ENCODE results near the gene RC3H1.
"Not testable (repeated sequence)": the region's sequence is repeated elsewhere in the genome, so short reads cannot be mapped to it uniquely, and the experiment has no call there.

Gene RC3H1, protein sequence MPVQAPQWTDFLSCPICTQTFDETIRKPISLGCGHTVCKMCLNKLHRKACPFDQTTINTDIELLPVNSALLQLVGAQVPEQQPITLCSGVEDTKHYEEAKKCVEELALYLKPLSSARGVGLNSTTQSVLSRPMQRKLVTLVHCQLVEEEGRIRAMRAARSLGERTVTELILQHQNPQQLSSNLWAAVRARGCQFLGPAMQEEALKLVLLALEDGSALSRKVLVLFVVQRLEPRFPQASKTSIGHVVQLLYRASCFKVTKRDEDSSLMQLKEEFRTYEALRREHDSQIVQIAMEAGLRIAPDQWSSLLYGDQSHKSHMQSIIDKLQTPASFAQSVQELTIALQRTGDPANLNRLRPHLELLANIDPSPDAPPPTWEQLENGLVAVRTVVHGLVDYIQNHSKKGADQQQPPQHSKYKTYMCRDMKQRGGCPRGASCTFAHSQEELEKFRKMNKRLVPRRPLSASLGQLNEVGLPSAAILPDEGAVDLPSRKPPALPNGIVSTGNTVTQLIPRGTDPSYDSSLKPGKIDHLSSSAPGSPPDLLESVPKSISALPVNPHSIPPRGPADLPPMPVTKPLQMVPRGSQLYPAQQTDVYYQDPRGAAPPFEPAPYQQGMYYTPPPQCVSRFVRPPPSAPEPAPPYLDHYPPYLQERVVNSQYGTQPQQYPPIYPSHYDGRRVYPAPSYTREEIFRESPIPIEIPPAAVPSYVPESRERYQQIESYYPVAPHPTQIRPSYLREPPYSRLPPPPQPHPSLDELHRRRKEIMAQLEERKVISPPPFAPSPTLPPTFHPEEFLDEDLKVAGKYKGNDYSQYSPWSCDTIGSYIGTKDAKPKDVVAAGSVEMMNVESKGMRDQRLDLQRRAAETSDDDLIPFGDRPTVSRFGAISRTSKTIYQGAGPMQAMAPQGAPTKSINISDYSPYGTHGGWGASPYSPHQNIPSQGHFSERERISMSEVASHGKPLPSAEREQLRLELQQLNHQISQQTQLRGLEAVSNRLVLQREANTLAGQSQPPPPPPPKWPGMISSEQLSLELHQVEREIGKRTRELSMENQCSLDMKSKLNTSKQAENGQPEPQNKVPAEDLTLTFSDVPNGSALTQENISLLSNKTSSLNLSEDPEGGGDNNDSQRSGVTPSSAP

DNA sequence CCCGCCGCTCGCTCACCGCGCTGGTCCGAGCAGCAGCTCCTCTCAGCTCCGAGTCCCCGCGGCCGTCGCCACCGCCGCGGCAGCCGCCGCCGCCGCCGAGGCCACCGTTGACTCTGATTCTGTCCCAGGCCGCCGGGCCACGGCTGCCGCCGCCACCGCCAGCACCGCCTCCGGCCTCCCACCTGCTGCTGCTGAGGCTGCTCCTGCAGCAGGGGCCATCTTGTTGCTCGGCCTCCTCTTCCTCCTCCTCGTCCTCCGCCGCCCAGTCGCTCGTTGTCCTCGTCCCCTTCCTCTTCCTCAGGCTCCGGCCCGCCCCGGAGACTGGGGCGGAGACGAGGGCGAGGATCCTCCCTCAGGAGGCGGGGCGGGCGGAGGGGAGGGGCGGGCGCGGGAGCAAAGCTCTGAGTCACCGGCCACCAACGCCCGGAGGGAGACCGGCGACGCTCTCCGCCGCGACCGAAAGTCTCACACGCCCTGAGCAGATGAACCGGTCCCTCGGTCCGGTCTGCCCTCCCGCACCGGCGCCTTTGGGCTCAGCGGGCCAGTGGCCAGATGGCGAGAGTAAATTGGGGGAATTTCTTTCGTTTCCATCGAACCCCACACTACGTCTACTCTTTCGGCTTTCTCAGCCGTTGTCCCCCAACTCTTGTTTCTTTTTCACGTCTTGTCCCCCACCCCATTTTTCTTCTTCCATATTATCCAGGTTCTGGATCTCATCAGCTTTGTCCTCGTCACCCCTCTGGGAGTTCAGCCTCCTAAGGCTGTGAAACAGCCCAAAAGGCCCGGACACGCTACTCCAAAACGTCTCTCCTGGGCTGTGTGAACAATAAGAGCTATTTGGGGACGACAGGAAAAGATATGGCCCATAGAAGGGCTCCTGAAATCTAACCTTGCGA, at the start of gene RC3H1:
RC3H1 (minus strand) TSS at position 278 of the 896 bp plus-strand sequence. CDS start 29,372 bp downstream, outside the sequence.
- DNase-seq, result peak; percentile 73

DNA sequence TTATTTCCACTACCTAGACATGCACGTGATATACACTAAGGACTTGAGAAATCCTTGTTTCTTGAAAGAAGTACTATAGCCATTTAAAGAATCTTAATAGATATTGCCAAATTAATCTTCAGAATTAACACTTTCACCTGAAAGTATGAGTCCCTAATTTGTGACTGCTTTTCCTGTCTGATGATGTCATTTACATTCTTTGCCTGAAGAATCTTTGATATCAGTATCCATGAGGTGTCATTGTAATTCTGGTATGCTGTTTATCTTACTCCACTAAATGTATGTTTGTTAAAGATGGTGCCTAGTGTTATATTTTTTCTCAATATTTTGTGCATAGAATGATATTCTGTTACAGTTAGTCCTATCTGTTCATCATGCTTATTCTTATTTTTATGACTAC, 48.5 kb upstream of the RC3H1 start:
- no peak for DNase-seq

DNA sequence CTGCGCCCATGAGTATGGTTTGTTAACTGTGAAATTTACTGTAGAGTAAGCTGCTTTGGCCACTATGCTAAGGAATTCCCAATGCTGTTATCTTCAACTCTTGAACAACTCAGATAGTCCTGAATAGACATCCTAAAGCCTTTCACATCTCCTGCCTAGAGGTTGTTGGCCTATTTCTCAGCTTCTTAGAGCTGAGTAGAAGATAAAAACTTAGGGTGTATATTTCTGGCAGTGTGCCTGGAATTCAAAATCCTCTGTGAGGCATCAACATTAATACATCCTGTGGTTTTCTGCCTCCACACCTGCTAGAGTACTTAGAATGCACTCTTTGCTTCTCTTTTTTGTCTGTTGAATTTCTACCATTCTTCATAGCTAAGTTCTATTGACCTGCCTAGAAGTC, 45.8 kb upstream of the RC3H1 start:
- DNase-seq, result peak; percentile 98

DNA sequence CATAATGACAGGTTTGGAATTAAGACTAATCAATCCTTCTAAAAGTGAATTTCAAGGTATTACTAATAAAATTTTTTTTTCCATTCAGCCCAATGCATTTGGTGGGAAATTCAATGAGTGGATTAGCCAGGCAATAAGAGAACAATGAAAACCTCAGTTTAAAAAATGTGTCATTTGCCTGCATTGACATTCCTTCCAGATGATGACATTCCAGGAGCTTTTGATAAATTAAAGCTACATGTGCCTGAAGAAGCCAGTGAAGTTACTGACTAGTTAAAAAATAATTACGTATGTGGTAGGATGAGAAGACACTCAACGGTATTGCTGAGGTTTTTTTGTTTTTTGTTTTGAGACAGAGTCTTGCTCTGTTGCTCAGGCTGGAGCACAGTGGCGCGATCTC, 37.9 kb upstream of the RC3H1 start:
- DNase-seq, result no peak

DNA sequence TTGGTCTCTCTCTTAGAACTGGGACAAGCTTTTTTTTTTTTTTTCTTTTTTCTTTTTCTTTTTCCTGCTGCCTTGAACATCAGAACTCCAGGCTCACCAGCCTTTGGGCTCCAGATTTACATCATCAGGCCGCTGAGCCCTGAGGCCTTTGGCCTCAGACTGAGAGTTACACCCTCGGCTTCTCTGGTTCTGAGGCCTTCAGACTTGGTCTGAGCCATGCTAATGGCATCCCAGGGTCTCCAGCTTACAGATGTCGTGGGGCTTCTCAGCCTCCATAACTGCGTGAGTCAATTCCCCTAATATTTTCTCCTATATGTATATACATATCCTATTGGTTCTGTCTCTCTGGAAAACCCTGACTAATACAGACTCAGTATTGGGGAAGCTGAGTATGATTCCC, 36.5 kb upstream of the RC3H1 start:
- DNase-seq, result peak; percentile 22

DNA sequence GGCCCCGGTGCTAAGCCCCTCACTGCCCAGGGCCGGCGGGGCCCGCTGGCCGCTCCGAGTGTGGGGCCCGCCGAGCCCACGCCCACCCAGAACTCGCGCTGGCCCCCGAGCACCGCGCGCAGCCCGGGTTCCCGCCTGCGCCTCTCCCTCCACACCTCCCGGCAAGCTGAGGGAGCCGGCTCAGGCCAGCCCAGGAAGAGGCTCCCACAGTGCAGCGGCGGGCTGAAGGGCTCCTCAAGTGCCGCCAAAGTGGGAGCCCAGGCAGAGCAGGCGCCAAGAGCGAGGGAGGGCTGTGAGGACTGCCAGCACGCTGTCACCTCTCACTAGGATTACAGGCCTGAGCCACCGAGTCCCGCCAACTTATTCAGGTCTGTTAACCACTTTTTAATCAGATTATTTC, 34.5 kb upstream of the RC3H1 start:
- not testable (repeated sequence) for DNase-seq

DNA sequence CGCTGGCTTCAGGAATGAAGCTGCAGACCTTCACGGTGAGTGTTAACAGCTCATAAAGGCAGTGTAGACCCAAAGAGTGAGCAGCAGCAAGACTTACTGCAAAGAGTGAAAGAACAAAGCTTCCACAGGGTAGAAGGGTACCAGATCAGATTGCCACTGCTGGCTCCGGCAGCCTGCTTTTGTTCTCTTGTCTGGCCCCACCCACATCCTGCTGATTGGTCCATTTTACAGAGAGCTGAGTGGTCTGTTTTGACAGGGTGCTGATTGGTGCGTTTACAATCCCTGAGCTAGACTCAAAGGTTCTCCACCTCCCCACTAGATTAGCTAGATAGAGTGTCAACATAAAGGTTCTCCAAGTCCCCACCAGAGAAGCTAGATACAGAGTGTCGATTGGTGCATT, 33.6 kb upstream of the RC3H1 start:
- not testable (repeated sequence) for DNase-seq

DNA sequence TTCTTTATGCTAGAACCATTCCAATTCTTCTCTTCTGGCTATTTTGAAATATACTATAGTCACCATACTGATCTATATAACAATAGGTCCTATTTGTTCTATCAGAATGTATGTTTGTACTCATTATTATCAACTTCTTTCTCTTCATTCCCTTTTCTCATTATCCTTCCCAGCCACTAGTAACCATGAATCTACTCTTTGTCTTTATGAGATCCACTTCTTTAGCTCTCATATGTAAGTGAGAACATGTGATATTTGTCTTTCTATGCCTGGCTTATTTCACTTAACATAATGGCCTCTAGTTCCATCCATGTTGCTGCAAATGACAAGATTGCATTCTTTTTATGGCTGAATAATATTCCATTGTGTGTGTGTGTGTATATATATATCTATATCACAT, 31.7 kb upstream of the RC3H1 start:
- no peak for DNase-seq

DNA sequence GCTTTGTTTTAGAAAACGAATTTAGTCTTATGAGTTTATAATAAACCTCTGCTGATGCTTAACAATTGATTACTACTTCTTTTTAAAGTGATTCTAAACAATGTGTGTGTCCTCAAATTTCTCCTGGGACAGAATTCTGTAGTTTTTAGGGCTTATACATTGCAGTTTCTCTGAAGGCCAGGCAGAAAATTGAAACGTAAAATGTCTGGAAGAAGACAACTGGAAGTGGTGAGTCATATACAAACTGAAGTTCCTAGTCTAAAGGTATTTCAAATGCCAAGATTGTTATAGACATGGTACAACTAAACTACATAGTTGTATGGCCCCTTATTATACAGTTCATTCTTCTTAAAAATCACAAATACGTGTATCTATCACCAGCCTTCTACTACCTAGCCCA, 30.5 kb upstream of the RC3H1 start:
- DNase-seq, result no peak

DNA sequence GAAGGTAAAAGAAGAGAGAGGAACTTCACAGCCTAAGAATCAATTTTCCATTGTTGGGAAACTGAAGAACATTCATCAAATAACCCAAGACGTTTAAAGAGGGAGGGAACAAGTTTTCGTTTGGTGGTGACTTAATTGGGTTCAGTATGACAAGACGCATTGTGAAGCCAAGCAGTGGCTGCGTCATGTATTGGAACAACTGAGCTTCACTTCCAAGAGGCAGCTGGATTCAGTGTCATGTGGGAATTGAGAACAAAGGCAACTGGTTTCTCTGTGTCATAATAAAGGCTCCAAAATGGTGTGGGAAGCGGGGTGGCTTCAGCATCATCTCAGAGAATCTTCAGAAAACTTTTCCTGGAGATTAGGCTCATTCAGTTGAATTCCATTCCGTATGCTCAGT, 29.8 kb upstream of the RC3H1 start:
- no peak for DNase-seq

DNA sequence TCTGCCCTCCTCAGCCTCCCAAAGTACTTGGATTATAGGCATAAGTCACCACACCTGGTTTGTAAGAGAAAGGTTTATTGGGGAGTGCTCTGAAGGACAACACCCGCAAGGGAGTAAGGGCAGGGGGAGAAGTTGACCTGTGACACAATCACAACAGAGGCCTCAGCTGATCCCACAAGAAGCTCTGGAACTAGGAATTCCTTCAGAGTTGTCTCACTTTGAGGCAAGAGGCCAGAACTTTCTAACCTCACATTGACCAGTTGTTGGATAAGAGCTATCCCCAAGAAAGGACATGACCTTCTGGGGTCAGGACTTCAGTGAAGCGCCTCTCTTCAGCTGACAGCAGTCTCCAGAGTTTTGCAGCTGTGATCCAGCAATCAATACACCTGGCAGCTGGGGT, 27.4 kb upstream of the RC3H1 start:
- no peak for DNase-seq

DNA sequence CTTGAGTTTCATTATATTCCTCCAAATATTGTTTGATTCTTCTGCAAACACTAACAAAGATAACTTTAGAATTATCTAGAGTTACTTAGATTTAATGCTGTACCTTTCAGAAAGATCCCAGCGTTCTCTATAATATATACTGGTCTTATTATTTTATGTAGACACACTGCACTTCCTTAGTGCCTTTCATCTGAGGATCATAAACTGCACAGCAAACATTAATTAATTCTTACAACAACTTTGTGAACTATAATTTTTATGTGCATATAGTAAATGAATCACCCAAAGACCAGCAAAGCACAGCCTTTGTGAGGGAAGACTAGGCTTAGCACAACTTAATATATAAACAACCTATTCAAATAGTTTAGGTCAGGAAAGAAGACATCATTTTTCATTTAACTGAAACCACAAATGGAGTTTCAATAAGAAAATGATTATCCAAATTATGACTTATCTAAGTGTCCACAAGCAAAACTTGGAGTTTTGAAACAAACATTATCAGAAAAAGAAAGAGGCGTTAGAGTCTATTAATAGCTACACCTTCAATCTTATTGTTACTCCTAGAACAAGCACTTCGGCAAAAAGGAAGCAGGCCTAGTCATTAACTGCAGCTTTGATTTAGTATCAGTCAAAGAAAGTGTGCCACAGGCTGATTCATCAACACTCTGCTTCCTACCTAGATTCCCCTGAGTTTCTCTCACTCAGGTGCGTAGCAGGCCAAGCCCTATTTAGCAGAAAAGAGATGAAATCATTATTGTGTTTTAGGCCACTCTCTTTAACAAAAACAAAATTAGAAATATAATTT, 22.5 kb upstream of the RC3H1 start:
- DNase-seq, result no peak

DNA sequence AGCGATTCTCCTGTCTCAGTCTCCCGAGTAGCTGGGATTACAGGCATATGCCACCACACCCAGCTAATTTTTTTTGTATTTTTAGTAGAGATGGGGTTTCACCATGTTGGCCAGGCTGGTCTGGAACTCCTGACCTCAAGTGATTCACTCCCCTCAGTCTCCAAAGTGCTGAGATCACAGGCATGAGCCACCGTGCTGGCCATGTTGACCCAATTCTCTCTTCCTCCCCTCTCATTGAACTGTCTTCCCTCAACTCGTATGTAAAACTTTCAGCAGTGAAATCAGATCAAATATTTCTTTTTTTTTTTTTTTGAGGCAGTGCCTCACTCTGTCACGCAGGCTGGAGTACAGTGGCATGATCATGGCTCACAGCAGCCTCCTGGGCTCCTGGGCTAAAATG, 20.4 kb upstream of the RC3H1 start:
- DNase-seq, result not testable (repeated sequence)

DNA sequence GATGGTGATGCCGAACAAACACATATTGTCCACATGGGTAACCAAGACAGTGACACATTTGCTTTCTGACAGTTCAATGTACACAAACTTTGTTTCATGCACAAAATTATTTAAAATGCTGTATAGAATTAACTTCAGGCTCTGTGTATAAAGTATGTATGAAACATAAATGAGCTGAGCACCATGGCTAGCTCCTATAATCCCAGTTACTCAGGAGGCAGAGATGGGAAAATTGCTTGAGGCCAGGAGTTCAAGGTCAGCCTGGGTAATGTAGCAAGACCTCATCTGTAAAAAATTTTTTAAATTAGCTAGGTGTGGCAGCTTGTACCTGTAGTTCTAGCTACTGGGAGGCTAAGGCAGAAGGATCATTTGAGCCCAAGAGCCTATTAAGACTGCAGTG, 19.2 kb upstream of the RC3H1 start:
- no peak for DNase-seq

DNA sequence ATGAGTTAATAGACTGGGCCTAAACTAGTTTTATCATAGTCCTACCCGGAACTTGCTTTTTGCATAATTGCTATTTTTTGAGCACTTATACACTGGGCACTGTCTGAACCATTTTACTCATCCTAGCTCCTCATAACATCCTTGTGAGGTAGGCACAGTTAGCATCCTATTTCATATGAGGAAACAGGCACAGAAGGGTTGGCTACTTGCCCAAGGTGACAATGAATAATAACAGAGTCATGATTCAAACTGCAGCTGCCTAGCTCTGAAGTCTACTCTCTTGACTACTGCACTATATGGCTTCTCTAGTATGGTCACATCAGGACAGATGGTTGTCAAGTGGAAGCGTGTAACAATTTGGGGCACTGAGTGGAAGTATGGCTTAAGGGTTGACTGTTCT, 18.2 kb upstream of the RC3H1 start:
- DNase-seq, result peak; percentile 52

DNA sequence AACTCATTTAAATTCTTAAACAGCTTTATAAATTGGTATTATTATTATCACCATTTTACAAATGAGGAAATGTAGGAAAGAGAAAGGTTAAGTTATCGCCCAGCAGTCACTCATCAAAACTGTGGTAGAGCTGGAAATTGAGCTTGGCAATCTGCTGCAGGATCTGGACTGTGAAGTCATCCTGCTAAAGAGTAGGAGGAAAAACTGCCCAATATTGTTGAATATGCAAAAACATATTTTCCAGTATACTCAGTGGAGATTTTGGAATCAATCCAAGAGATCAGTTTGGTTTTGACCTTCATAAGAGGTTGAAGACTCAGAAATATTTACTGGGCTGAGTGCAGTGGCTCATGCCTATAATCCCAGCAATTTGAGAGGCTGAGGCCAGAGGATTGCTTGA, 16.9 kb upstream of the RC3H1 start:
- DNase-seq, result peak; percentile 21

DNA sequence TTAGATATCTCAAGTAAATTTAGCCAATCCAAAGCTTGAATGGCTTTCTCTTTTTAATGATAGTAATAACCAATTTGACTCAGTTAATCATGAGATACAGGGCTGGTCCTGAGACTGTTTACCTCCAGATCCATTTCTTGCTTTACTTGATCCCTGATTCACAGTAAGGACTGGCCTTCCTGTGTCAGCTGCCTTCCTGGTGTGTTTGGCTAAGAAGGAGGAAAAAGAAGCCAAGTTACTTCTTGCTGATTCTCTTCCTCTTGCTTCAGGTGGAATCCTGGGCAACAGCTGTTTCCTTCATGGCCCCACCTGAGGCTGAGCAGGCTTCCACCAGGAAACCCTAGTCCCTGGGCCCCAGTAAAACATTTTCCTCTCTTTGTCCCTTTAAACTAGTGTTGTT, 14.6 kb upstream of the RC3H1 start:
- DNase-seq, result no peak

DNA sequence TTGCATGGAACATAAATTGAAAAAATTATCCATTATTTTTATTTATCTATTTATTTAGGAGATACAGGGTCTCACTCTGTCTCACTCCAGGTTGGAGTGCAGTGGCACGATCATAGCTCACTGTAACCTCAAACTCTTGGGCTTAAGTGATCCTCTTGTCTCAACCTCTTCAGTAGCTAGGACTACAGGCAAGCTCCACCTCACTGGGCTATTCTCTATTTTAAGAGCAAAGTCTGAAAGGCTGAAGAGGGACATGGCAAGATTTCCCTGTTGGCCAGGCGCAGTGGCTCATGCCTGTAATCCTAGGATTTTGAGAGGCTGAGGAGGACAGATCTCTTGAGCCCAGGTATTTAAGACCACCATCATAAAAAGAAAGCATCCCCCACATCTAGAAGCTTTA, 14.0 kb upstream of the RC3H1 start:
- no peak for DNase-seq

DNA sequence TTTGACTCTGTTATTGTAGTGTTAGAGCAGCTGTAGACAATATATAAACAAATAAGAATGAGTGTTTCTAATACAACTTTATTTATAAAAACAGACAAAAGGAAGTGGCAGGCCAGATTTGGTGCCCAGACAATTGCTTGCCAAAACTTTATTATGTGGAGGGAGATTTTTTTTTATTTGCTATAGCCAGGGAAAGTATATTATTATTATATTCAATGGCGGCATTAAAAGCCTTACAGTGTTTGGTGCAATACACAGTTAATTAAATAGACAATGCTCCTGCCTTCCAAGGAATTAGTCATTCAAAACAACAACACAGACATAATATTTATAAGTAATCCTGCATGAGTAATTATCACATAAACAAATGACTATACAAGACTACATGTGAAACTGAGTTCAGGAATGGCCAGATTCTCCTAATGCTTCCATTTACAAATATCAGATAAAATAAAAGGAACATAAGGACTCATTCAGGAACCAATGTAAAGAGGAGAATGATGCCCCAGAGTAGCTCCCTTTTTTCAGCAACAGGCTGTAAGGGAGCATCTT, 10.6 kb upstream of the RC3H1 start:
- DNase-seq, result no peak

DNA sequence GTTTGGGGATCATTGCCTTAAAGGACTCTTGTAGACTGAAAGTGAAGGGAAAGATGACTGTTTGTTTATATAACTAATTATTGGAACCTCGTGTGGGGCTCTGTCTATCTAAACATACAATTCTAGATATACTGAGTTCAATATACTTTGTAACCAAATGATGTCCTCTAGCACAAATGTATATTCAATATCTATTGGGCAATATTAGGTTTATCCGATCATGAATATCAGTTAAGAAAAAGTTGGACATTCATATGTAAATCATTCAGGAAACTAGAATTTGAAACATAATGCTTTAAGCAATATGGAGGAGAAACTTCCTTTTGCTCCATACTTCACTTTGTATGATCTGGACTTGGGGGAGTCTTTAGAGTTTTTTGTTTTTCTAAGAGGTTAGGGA, 8.9 kb upstream of the RC3H1 start:
- no peak for DNase-seq

DNA sequence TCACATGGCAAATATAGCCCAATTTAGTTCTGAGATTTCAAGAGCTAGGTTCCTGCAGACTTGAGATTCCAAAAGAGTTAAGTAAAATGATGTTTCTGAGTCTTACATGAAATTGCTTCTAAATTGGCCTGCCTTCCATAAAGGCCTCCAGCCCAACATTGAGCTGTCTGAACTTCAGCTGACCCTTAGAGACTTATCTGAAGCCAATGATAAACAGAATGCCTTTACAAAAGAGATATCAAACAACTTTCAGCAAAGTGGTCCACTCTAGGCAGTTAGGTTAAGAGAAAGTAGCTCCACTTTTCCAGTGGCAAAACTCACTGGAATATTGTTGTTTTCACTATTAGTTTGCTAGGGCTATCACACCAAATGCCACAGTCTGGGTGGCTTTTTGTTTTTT, 6.3 kb upstream of the RC3H1 start:
- DNase-seq, result no peak

Data from NCI-H226 (cell line).